ENCODE measurements around the gene COL28A1.

Gene COL28A1

GRCh38 chr7:7452652-7453051 is 83.0 kb downstream of the COL28A1 start:
- H3K4me1 ChIP-seq (ENCODE audit: insufficient read depth, low read length, poor library complexity, severe bottlenecking) = no peaks in the 10 kb centered on the region
- no peaks in the 10 kb centered on the region for H3K9me2 ChIP-seq (replicated peaks; ENCODE audit: low read depth, low read length)
- TF ChIP-seq EZH2phosphoT487 (IDR thresholded peaks at IDR 0.05; ENCODE audit: borderline replicate concordance) (no peak), CTCF (conservative IDR thresholded peaks at IDR 0.05; ENCODE audit: low read length) (no peak)
- no peaks in the 10 kb centered on the region for H3K79me2 ChIP-seq (ENCODE audit: insufficient read depth, low read length)
- H3K9ac ChIP-seq (ENCODE audit: low read depth, low read length, poor library complexity, severe bottlenecking) = no peak overlapping the region
- no peaks in the 10 kb centered on the region for H3F3A ChIP-seq (ENCODE audit: low read depth)
- H2AFZ ChIP-seq (ENCODE audit: low read length) = no peak overlapping the region
- no peaks in the 10 kb centered on the region for H3K36me3 ChIP-seq (ENCODE audit: insufficient read depth, low read length)
- H3K9me3 ChIP-seq (ENCODE audit: insufficient read depth, low read depth, low read length) = peaks cover 9% of the 10 kb centered on the region
- H3K27me3 ChIP-seq (ENCODE audit: insufficient read depth, low read length, poor library complexity, severe bottlenecking) = no peaks in the 10 kb centered on the region
- no peak overlapping the region for H3K4me3 ChIP-seq (ENCODE audit: low read length, poor library complexity, severe bottlenecking)
- no peak overlapping the region for H3K4me2 ChIP-seq (ENCODE audit: low read depth, low read length, poor library complexity, severe bottlenecking)
- H4K20me1 ChIP-seq (ENCODE audit: insufficient read depth, low read length, poor library complexity, severe bottlenecking) = no peaks in the 10 kb centered on the region

- no peak overlapping the region for H3K4me3 ChIP-seq (ENCODE audit: low read length, poor library complexity, severe bottlenecking)
- H2AFZ ChIP-seq (ENCODE audit: low read length) = no peak overlapping the region
- no peaks in the 10 kb centered on the region for H4K20me1 ChIP-seq (ENCODE audit: insufficient read depth, low read length, poor library complexity, severe bottlenecking)
- no peaks in the 10 kb centered on the region for H3K36me3 ChIP-seq (ENCODE audit: insufficient read depth, low read length)
- peaks cover 9% of the 10 kb centered on the region for H3K9me3 ChIP-seq (ENCODE audit: insufficient read depth, low read depth, low read length)
- TF ChIP-seq EZH2phosphoT487 (IDR thresholded peaks at IDR 0.05; ENCODE audit: borderline replicate concordance) (no peak), CTCF (conservative IDR thresholded peaks at IDR 0.05; ENCODE audit: low read length) (no peak)
- no peaks in the 10 kb centered on the region for H3K9me2 ChIP-seq (replicated peaks; ENCODE audit: low read depth, low read length)
- no peaks in the 10 kb centered on the region for H3F3A ChIP-seq (ENCODE audit: low read depth)
- no peak overlapping the region for H3K4me2 ChIP-seq (ENCODE audit: low read depth, low read length, poor library complexity, severe bottlenecking)
- no peaks in the 10 kb centered on the region for H3K79me2 ChIP-seq (ENCODE audit: insufficient read depth, low read length)
- H3K4me1 ChIP-seq (ENCODE audit: insufficient read depth, low read length, poor library complexity, severe bottlenecking) = no peaks in the 10 kb centered on the region
- H3K9ac ChIP-seq (ENCODE audit: low read depth, low read length, poor library complexity, severe bottlenecking) = no peak overlapping the region
- no peaks in the 10 kb centered on the region for H3K27me3 ChIP-seq (ENCODE audit: insufficient read depth, low read length, poor library complexity, severe bottlenecking)
Measured at GRCh38 chr7:7452119-7452518, 83.6 kb downstream of the COL28A1 start.

GRCh38 chr7:7449055-7449454 is 86.6 kb downstream of the COL28A1 start:
- no peaks in the 10 kb centered on the region for H3K9me2 ChIP-seq (replicated peaks; ENCODE audit: low read depth, low read length)
- H3K4me1 ChIP-seq (ENCODE audit: insufficient read depth, low read length, poor library complexity, severe bottlenecking) = peaks cover 4% of the 10 kb centered on the region
- no peaks in the 10 kb centered on the region for H4K20me1 ChIP-seq (ENCODE audit: insufficient read depth, low read length, poor library complexity, severe bottlenecking)
- H3K9ac ChIP-seq (ENCODE audit: low read depth, low read length, poor library complexity, severe bottlenecking) = no peak overlapping the region
- H3K4me3 ChIP-seq (ENCODE audit: low read length, poor library complexity, severe bottlenecking) = no peak overlapping the region
- H3K79me2 ChIP-seq (ENCODE audit: insufficient read depth, low read length) = no peaks in the 10 kb centered on the region
- H2AFZ ChIP-seq (ENCODE audit: low read length) = no peak overlapping the region
- no peaks in the 10 kb centered on the region for H3K36me3 ChIP-seq (ENCODE audit: insufficient read depth, low read length)
- TF ChIP-seq CTCF (conservative IDR thresholded peaks at IDR 0.05; ENCODE audit: low read length) = no peak
- TF ChIP-seq EZH2phosphoT487 (IDR thresholded peaks at IDR 0.05; ENCODE audit: borderline replicate concordance) = no peak
- no peaks in the 10 kb centered on the region for H3F3A ChIP-seq (ENCODE audit: low read depth)
- no peak overlapping the region for H3K4me2 ChIP-seq (ENCODE audit: low read depth, low read length, poor library complexity, severe bottlenecking)
- no peaks in the 10 kb centered on the region for H3K27me3 ChIP-seq (ENCODE audit: insufficient read depth, low read length, poor library complexity, severe bottlenecking)
- H3K9me3 ChIP-seq (ENCODE audit: insufficient read depth, low read depth, low read length) = peaks cover 15% of the 10 kb centered on the region
